K562 (cell line): ENCODE results near the gene BCAN. TPM values are rescaled to one million over a fixed set of nuclear protein-coding genes. Genes with fewer than 3 reads are reported as not detected.
A peak's percentile ranks its signal among the peaks of the same experiment; 100 is the strongest.

Experiments
- ATAC-seq: fragments of 200-7000 bp; cut with Tn5 transposase; 3 replicates; pipeline ENCODE4 v1.9.1; 2020; ENCODE audit warnings: moderate library complexity
- BruUV-seq: library from RNA; stranded (reverse); fragments of 400-500 nt; replicated peaks from 2 replicates; lab custom pipeline; 2021; lab: Mats Ljungman, UMichigan
- CTCF ChIA-PET: fragments of 300-600 bp; formaldehyde crosslinking; extraction: SDS; loops from one replicate; lab custom pipeline; 2021; ENCODE audit warnings: low intra/inter-chr PET ratio; lab: Yijun Ruan, JAX
- POLR2A ChIA-PET: fragments of 300-600, 350-650 bp; sonication (Branson Sonifier 250); formaldehyde crosslinking; extraction: SDS; loops from one replicate; lab custom pipeline; 2021; ENCODE audit warnings: antibody characterized with exemption, inconsistent platforms; lab: Yijun Ruan, JAX
- DNase-seq, 4 experiments: peaks; one replicate each; pipeline versions ENCODE4 v3.0.0 to v3.0.0-alpha.2; 2011 to 2018; ENCODE audit warnings: low spot score in 3 of 4, mixed read lengths in 3 of 4; ENCODE audit errors: extremely low read depth in 1 of 4
- FAIRE-seq: peaks from 2 replicates; lab custom pipeline; 2011; peaks lifted over from hg19 to GRCh38; lab: Jason Lieb, UNC
- H2AFZ ChIP-seq: 2 replicates; pipeline ENCODE4 v1.6.0; 2011; ENCODE audit warnings: low read depth, low read length, control low read depth, inconsistent platforms
- H3K27ac ChIP-seq: fragments of 200-600 bp; 3 replicates; pipeline ENCODE4 v1.8.0; 2011; ENCODE audit warnings: low read depth, mild to moderate bottlenecking, control low read depth, inconsistent platforms, low read length, moderate library complexity, mixed read lengths; ENCODE audit errors: extremely low read depth
- H3K27me3 ChIP-seq, 2 experiments: fragments of 300-600 bp in 1 of 2; 2 replicates in 1 of 2; 3 replicates in 1 of 2; pipeline versions ENCODE4 v1.6.0 to v1.8.0; 2011; ENCODE audit warnings: inconsistent platforms in 2 of 2, low read length in 2 of 2, mild to moderate bottlenecking in 1 of 2, mixed read lengths in 1 of 2, moderate library complexity in 1 of 2; ENCODE audit not compliant: control insufficient read depth in 2 of 2, insufficient read depth in 2 of 2
- H3K36me3 ChIP-seq: fragments of 300-600 bp; 3 replicates; pipeline ENCODE4 v1.8.0; 2011; ENCODE audit warnings: mild to moderate bottlenecking, low read length, inconsistent platforms; ENCODE audit not compliant: control insufficient read depth, insufficient read depth
- H3K4me1 ChIP-seq, 2 experiments: fragments of 200-600 bp in 1 of 2; replicated peaks in 1 of 2; 2 replicates in 1 of 2; 3 replicates in 1 of 2; pipeline versions ENCODE4 v1.5.1 to v1.8.0; 2011; ENCODE audit warnings: inconsistent platforms in 2 of 2, low read length in 2 of 2, mild to moderate bottlenecking in 1 of 2, mixed read lengths in 1 of 2, moderate library complexity in 1 of 2; ENCODE audit not compliant: control insufficient read depth in 2 of 2, insufficient read depth in 2 of 2
- H3K4me2 ChIP-seq: 2 replicates; pipeline ENCODE4 v1.6.1; 2011; ENCODE audit warnings: low read length, control low read depth, inconsistent platforms, mixed read lengths; ENCODE audit not compliant: insufficient read depth
- H3K4me3 ChIP-seq: fragments of 200-600 bp; sonication (generic), shearing (Covaris generic); 2 replicates; pipeline ENCODE4 v1.5.1; 2016; ENCODE audit warnings: control low read depth, inconsistent platforms
- H3K79me2 ChIP-seq: fragments of 200-600 bp; 3 replicates; pipeline ENCODE4 v1.8.0; 2011; ENCODE audit warnings: low read length, inconsistent platforms; ENCODE audit not compliant: control insufficient read depth, insufficient read depth
- H3K9ac ChIP-seq, 2 experiments: 2 replicates each; pipeline versions ENCODE4 v1.6.0 to v1.6.1; 2011; ENCODE audit warnings: low read depth in 2 of 2, low read length in 2 of 2, control low read depth in 1 of 2, inconsistent platforms in 1 of 2, mild to moderate bottlenecking in 1 of 2, mixed read lengths in 1 of 2; ENCODE audit not compliant: insufficient read depth in 1 of 2
- H3K9me1 ChIP-seq: one replicate; pipeline ENCODE4 v1.6.0; 2011; ENCODE audit warnings: inconsistent platforms, mild to moderate bottlenecking, low read length, moderate library complexity; ENCODE audit not compliant: control insufficient read depth, insufficient read depth
- H3K9me3 ChIP-seq: replicated peaks from 2 replicates; pipeline ENCODE4 v1.5.1; 2011; ENCODE audit warnings: low read depth, low read length, inconsistent platforms; ENCODE audit not compliant: control insufficient read depth, insufficient read depth
- H4K20me1 ChIP-seq: replicated peaks from 2 replicates; pipeline ENCODE4 v1.6.1; 2011; ENCODE audit warnings: low read length, inconsistent platforms, mixed read lengths; ENCODE audit not compliant: control insufficient read depth, insufficient read depth
- CAMTA2 ChIP-seq: fragments of 250-450 bp; sonication (Bioruptor Pico); conservative IDR thresholded peaks from 2 replicates; pipeline ENCODE4 v1.5.1; 2022
- E2F3 ChIP-seq: fragments of 250-450 bp; sonication (Bioruptor Pico); IDR thresholded peaks from 2 replicates; pipeline ENCODE4 v1.4.0; 2020; ENCODE audit warnings: mild to moderate bottlenecking
- EGR1 ChIP-seq: fragments of 450-650 bp; conservative IDR thresholded peaks from 2 replicates; pipeline ENCODE4 v1.6.1; 2017; ENCODE audit warnings: mild to moderate bottlenecking
- ETS2 ChIP-seq: IDR thresholded peaks from 2 replicates; pipeline ENCODE4 v1.6.1; 2016; ENCODE audit warnings: borderline replicate concordance, missing genetic modification characterization, mild to moderate bottlenecking, moderate library complexity, missing compliant biosample characterization; ENCODE audit not compliant: poor library complexity, severe bottlenecking
- FOXK2 ChIP-seq, 2 experiments: fragments of 450-650 bp; IDR thresholded peaks in 1 of 2; conservative IDR thresholded peaks in 1 of 2; 2 replicates each; pipeline ENCODE4 v1.6.1; 2016; ENCODE audit warnings: low read depth in 2 of 2, mild to moderate bottlenecking in 1 of 2
- JUND ChIP-seq, 2 experiments: IDR thresholded peaks; 2 replicates in 1 of 2; 3 replicates in 1 of 2; pipeline ENCODE4 v1.6.1; 2011; ENCODE audit warnings: borderline replicate concordance in 2 of 2, low read depth in 2 of 2, low read length in 2 of 2, improper control_type of control experiment in 1 of 2, missing biosample characterization in 1 of 2, missing genetic modification characterization in 1 of 2, missing genetic modification reagents in 1 of 2
- MECOM ChIP-seq: fragments of 250-450 bp; sonication (Bioruptor Pico); IDR thresholded peaks from 2 replicates; pipeline ENCODE4 v1.8.0; 2022; ENCODE audit warnings: inconsistent platforms
- NCOA2 ChIP-seq, 2 experiments: fragments of 450-650 bp; IDR thresholded peaks; 2 replicates each; pipeline ENCODE4 v1.6.1; 2018; ENCODE audit warnings: mild to moderate bottlenecking in 2 of 2, moderate library complexity in 1 of 2; ENCODE audit not compliant: partially characterized antibody in 2 of 2
- SMARCA4 ChIP-seq: fragments of 450-650 bp; IDR thresholded peaks from 2 replicates; pipeline ENCODE4 v1.6.1; 2016
- ZNF592 ChIP-seq: fragments of 450-650 bp; IDR thresholded peaks from 2 replicates; pipeline ENCODE4 v1.6.1; 2017; ENCODE audit warnings: antibody characterized with exemption, mild to moderate bottlenecking
- WGBS: fragments of 100-300 bp; shearing (Covaris generic); methylation state at CpG from one replicate; pipeline ENCODE4 v1.1.6; 2016; ENCODE audit warnings: low coverage, mixed read lengths; ENCODE audit not compliant: insufficient coverage; ENCODE audit errors: missing lambda C conversion rate; 5-methylcytosine and 5-hydroxymethylcytosine counted together
- in situ Hi-C: fragments of 300-500 bp; cut with MboI; formaldehyde crosslinking; loops from 4 replicates; pipeline ENCODE4 v1.15.0; 2018; ENCODE audit warnings: inconsistent platforms, mixed read lengths
- intact Hi-C: fragments of 100-400 bp; cut with micrococcal nuclease; formaldehyde crosslinking; loops from 2 replicates; pipeline ENCODE4 v1.14.2; 2022
- polyA plus RNA-seq, 8 experiments: library from polyadenylated mRNA; depleted of rRNA in 4 of 8; stranded (reverse) in 5 of 8; unstranded in 3 of 8; fragments of >200 nt; fragmentation: Nextera tagmentation in 2 of 8; fragmentation: Illumina TruSeq in 1 of 8; extraction: Ambion mirVana in 2 of 8; extraction: Trizol in 1 of 8; gene quantifications; 2 replicates each; pipeline versions ENCODE4 v1.2.1 to v1.2.3, GENCODE V29; 2011 to 2014; ENCODE audit warnings: inconsistent platforms in 1 of 8, missing spikeins in 1 of 8
- total RNA-seq, 7 experiments: library from RNA; depleted of rRNA in 6 of 7; stranded (reverse); fragments of >200 nt in 6 of 7; fragmentation: Illumina TruSeq in 2 of 7; extraction: Trizol in 2 of 7; gene quantifications; 2 replicates each; pipeline versions ENCODE4 v1.2.1 to v1.2.3, GENCODE V29; 2011 to 2021; ENCODE audit warnings: low replicate concordance in 1 of 7
- TF ChIP-seq, protein P1 (sequence below): fragments of 250-450 bp; sonication (Bioruptor Pico); IDR thresholded peaks from 2 replicates; pipeline ENCODE4 v1.9.0; 2021; ENCODE audit warnings: mild to moderate bottlenecking, inconsistent platforms
- TF ChIP-seq, protein P2 (sequence below), 2 experiments: fragments of 450-650 bp in 1 of 2; sonication (generic) in 1 of 2; formaldehyde crosslinking in 1 of 2; IDR thresholded peaks in 1 of 2; conservative IDR thresholded peaks in 1 of 2; 2 replicates each; pipeline versions ENCODE4 v1.6.1 to v1.8.1; 2016 to 2023; ENCODE audit warnings: mild to moderate bottlenecking in 2 of 2, moderate library complexity in 2 of 2, inconsistent platforms in 1 of 2, missing genetic modification reagents in 1 of 2

BCAN gene
- total and polyA plus RNA-seq, 9 of the 15 experiments (the other 6 are each of a cell fraction or from before 2014, with no cell fraction given) = 0.04 to 0.33 (median 0.14) TPM; not detected in 5

DNA sequence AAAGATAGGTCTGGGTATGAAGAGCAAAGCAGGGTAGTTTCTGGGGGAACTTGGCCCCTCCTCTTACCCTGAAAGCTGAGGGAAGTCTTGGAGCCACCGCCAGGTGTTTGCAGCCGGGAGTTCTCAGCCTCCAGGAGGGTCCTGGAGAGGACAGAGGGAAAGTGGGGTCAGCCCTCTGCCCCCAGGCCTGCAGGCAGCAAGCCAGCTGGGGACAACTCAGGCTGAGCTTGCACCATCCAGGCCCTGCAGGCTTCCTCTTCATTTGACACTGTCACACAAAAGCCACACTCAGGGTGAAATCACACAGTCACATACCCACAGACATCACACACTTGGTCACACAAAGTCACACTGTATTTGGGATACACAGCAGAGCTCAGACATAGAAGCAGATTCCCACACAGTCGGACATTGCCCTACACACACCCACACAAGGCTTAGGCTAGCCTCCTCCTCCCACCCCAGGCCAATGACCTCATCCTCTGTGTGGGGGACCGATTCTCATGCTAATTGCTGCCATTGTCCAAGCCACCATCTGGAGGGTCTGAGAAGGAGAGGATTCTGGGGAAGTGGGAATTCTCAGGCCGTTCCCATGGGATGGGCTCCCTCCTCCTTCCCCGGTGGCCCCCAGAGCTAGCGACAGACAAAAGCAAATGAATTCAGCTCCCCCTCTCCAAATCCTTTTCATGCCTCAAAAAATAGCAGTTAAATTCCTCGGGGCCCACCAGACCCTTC lies 31.6 kb downstream of the BCAN start:
- ChIA-PET CTCF (interaction anchor here (0.7 kb wide), 1 partner anchor 32 kb away, joined by 3 read pairs; the partner anchor contains the start of gene CRABP2), POLR2A (interaction anchor here (0.8 to 1.2 kb wide), 3 partner anchors 12 to 34 kb away, joined by 3 to 10 read pairs (median 3); no protein-coding TSS in a partner anchor)
- no peaks in the 10 kb centered on the region for H3K9me3 ChIP-seq
- no peak overlapping the region for H3K4me3 ChIP-seq
- in situ Hi-C loops (no loop called here), intact Hi-C loops (no loop called here)
- H3K9me1 ChIP-seq = no peaks in the 10 kb centered on the region
- WGBS = 25% methylated on average over 7 of the region's 8 CpGs
- no peak overlapping the region for H2AFZ ChIP-seq
- peak; percentile 96 for FAIRE-seq
- ATAC-seq = peak; percentile 70
- H3K36me3 ChIP-seq = no peaks in the 10 kb centered on the region
- DNase-seq = peak in 2 of 4 experiments; percentile 48 to 55
- H3K9ac ChIP-seq = peak overlapping the region in 1 of 2 experiments; percentile 81; a peak in 3 of 4 replicates
- H3K27me3 ChIP-seq = no peaks in the 10 kb centered on the region
- BruUV-seq = no TSS peak
- H4K20me1 ChIP-seq = no peaks in the 10 kb centered on the region
- H3K27ac ChIP-seq = no peak overlapping the region
- peak overlapping the region; percentile 3 for H3K4me2 ChIP-seq
- peaks cover 24 to 72% of the 10 kb centered on the region in 2 experiments for H3K4me1 ChIP-seq
- H3K79me2 ChIP-seq = no peaks in the 10 kb centered on the region; the same call in 2 of the 3 replicates
- TF ChIP-seq NCOA2 (IDR thresholded peaks at IDR 0.05; ENCODE audit: partially characterized antibody in 2 of 2) (no peak), E2F3 (CRISPR knock-in tag) (no peak), ETS2 (tag) (no peak), SMARCA4 (peak; percentile 51; the same call in 1 of the 2 replicates), EGR1 (peak; percentile 96), ZNF592 (no peak), CAMTA2 (CRISPR knock-in tag) (no peak), JUND (IDR thresholded peaks at IDR 0.05; ENCODE audit: borderline replicate concordance, low read depth, low read length) (peak; percentile 86), JUND (tag; IDR thresholded peaks at IDR 0.05; ENCODE audit: borderline replicate concordance, low read depth, low read length) (peak; percentile 66; the same call in 1 of the 3 replicates), MECOM (CRISPR knock-in tag) (no peak), FOXK2 (conservative IDR thresholded peaks at IDR 0.05 in 1 of 2, IDR thresholded peaks at IDR 0.05 in 1 of 2; ENCODE audit: low read depth in 2 of 2) (no peak)
- TF ChIP-seq, protein P1, sequence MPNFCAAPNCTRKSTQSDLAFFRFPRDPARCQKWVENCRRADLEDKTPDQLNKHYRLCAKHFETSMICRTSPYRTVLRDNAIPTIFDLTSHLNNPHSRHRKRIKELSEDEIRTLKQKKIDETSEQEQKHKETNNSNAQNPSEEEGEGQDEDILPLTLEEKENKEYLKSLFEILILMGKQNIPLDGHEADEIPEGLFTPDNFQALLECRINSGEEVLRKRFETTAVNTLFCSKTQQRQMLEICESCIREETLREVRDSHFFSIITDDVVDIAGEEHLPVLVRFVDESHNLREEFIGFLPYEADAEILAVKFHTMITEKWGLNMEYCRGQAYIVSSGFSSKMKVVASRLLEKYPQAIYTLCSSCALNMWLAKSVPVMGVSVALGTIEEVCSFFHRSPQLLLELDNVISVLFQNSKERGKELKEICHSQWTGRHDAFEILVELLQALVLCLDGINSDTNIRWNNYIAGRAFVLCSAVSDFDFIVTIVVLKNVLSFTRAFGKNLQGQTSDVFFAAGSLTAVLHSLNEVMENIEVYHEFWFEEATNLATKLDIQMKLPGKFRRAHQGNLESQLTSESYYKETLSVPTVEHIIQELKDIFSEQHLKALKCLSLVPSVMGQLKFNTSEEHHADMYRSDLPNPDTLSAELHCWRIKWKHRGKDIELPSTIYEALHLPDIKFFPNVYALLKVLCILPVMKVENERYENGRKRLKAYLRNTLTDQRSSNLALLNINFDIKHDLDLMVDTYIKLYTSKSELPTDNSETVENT (CRISPR knock-in tag) = no peak
- TF ChIP-seq, protein P2, sequence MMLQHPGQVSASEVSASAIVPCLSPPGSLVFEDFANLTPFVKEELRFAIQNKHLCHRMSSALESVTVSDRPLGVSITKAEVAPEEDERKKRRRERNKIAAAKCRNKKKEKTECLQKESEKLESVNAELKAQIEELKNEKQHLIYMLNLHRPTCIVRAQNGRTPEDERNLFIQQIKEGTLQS (IDR thresholded peaks at IDR 0.05) = peak; percentile 89
- TF ChIP-seq, protein P2 (CRISPR knock-in tag; conservative IDR thresholded peaks at IDR 0.05) = no peak
